A549 (cell line): Measurements from ENCODE around the gene DNAJC24. TPM values are rescaled to one million over a fixed set of nuclear protein-coding genes. Genes with fewer than 3 reads are reported as not detected.

Experiments
- ATAC-seq, 2 experiments: fragments of 200-7000 bp in 1 of 2; fragments of >200 bp in 1 of 2; cut with Nextera tagmentation in 1 of 2; cut with Tn5 transposase in 1 of 2; 3 replicates each; pipeline versions ENCODE4 v1.8.0 to v1.9.1; 2018 to 2020; ENCODE audit warnings: mild to moderate bottlenecking in 1 of 2, moderate library complexity in 1 of 2
- CTCF ChIA-PET: fragments of 300-600 bp; sonication (Branson Sonifier 250); formaldehyde crosslinking; extraction: SDS; loops from one replicate; lab custom pipeline; 2021; ENCODE audit warnings: antibody characterized with exemption, inconsistent platforms; lab: Yijun Ruan, JAX
- POLR2A ChIA-PET: fragments of 350-600 bp; formaldehyde crosslinking; extraction: SDS; loops from one replicate; lab custom pipeline; 2021; ENCODE audit warnings: antibody characterized with exemption, inconsistent platforms; lab: Yijun Ruan, JAX
- DNase-seq, 2 experiments: peaks; one replicate each; pipeline versions ENCODE4 v3.0.0 to v3.0.0-alpha.2; 2011 to 2016; ENCODE audit warnings: low read depth in 1 of 2, low spot score in 1 of 2
- FAIRE-seq: peaks from 2 replicates; lab custom pipeline; 2011; peaks lifted over from hg19 to GRCh38; lab: Jason Lieb, UNC
- H3K27ac ChIP-seq, 2 experiments: fragments of >200 bp; sonication (Bioruptor Twin); formaldehyde crosslinking; 3 replicates each; pipeline ENCODE4 v1.5.1; 2016 to 2017
- H3K4me1 ChIP-seq: fragments of >200 bp; sonication (Bioruptor Twin); formaldehyde crosslinking; 3 replicates; pipeline ENCODE4 v1.6.1; 2016
- H3K4me2 ChIP-seq: fragments of >200 bp; sonication (Bioruptor Twin); formaldehyde crosslinking; 3 replicates; pipeline ENCODE4 v1.6.1; 2016
- H3K4me3 ChIP-seq: fragments of >200 bp; sonication (Bioruptor Twin); formaldehyde crosslinking; 3 replicates; pipeline ENCODE4 v1.5.1; 2016
- H3K9me3 ChIP-seq: fragments of >200 bp; sonication (Bioruptor Twin); formaldehyde crosslinking; 3 replicates; pipeline ENCODE4 v1.6.1; 2016
- CEBPB ChIP-seq, 2 experiments: fragments of >200 bp in 1 of 2; sonication (Bioruptor Twin) in 1 of 2; formaldehyde crosslinking in 1 of 2; IDR thresholded peaks; 2 replicates each; pipeline ENCODE4 v1.6.1; 2012 to 2016
- CHD4 ChIP-seq: fragments of 200-600 bp; sonication (generic); IDR thresholded peaks from 2 replicates; pipeline ENCODE4 v1.6.1; 2016; ENCODE audit warnings: antibody characterized with exemption, mild to moderate bottlenecking, borderline replicate concordance
- EHF ChIP-seq: fragments of 250-450 bp; sonication (Bioruptor Pico); IDR thresholded peaks from 2 replicates; pipeline ENCODE4 v1.5.0; 2020; ENCODE audit warnings: mild to moderate bottlenecking
- EHMT2 ChIP-seq: fragments of 200-600 bp; sonication (generic); IDR thresholded peaks from 2 replicates; pipeline ENCODE4 v1.6.1; 2016; ENCODE audit warnings: antibody characterized with exemption, low read depth, mild to moderate bottlenecking, moderate library complexity
- EP300 ChIP-seq, 2 experiments: fragments of >200 bp; sonication (Bioruptor Twin); formaldehyde crosslinking; IDR thresholded peaks; 2 replicates in 1 of 2; 3 replicates in 1 of 2; pipeline ENCODE4 v1.6.1; 2016 to 2017
- ESRRA ChIP-seq: fragments of 150-350 bp; IDR thresholded peaks from 2 replicates; pipeline ENCODE4 v1.6.1; 2014; ENCODE audit warnings: mild to moderate bottlenecking, low read length, borderline replicate concordance
- FOSL2 ChIP-seq, 2 experiments: fragments of 450-650 bp in 1 of 2; fragments of >200 bp in 1 of 2; sonication (Bioruptor Twin) in 1 of 2; formaldehyde crosslinking; IDR thresholded peaks; 2 replicates each; pipeline versions ENCODE4 v1.5.0 to v1.6.1; 2016 to 2020; ENCODE audit warnings: mild to moderate bottlenecking in 1 of 2, moderate library complexity in 1 of 2
- FOXS1 ChIP-seq: fragments of 250-450 bp; sonication (Bioruptor Pico); IDR thresholded peaks from 2 replicates; pipeline ENCODE4 v1.5.0; 2020; ENCODE audit warnings: mild to moderate bottlenecking, moderate library complexity
- HEYL ChIP-seq: fragments of 250-450 bp; sonication (Bioruptor Pico); IDR thresholded peaks from 2 replicates; pipeline ENCODE4 v1.8.0; 2021; ENCODE audit warnings: mild to moderate bottlenecking, moderate library complexity
- HOXA7 ChIP-seq: fragments of 250-450 bp; sonication (Bioruptor Pico); IDR thresholded peaks from 2 replicates; pipeline ENCODE4 v1.5.0; 2020; ENCODE audit warnings: mild to moderate bottlenecking, moderate library complexity
- HOXB5 ChIP-seq: fragments of 250-450 bp; sonication (Bioruptor Pico); IDR thresholded peaks from 2 replicates; pipeline ENCODE4 v1.5.0; 2020; ENCODE audit warnings: mild to moderate bottlenecking, moderate library complexity
- JUN ChIP-seq, 2 experiments: fragments of >200 bp; sonication (Bioruptor Twin); formaldehyde crosslinking; IDR thresholded peaks; 2 replicates in 1 of 2; 3 replicates in 1 of 2; pipeline ENCODE4 v1.6.1; 2016 to 2017
- KDM1A ChIP-seq: fragments of 200-600 bp; sonication (generic); IDR thresholded peaks from 2 replicates; pipeline ENCODE4 v1.6.1; 2016; ENCODE audit warnings: low read depth, mild to moderate bottlenecking
- KDM5A ChIP-seq: fragments of 200-600 bp; sonication (generic); IDR thresholded peaks from 2 replicates; pipeline ENCODE4 v1.6.1; 2016; ENCODE audit warnings: antibody characterized with exemption, mild to moderate bottlenecking
- MAFK ChIP-seq: fragments of 450-650 bp; IDR thresholded peaks from 2 replicates; pipeline ENCODE4 v1.6.1; 2014; ENCODE audit not compliant: partially characterized antibody
- MYC ChIP-seq: IDR thresholded peaks from 2 replicates; pipeline ENCODE4 v1.6.1; 2012; ENCODE audit warnings: mild to moderate bottlenecking, inconsistent platforms, low read length, improper control_type of control experiment, borderline replicate concordance
- POLR2A ChIP-seq: IDR thresholded peaks from 2 replicates; pipeline ENCODE4 v1.6.1; 2012; ENCODE audit warnings: mild to moderate bottlenecking, low read length
- POLR2AphosphoS2 ChIP-seq: conservative IDR thresholded peaks from 2 replicates; pipeline ENCODE4 v1.6.1; 2012; ENCODE audit warnings: low read length, improper control_type of control experiment, inconsistent platforms
- RARB ChIP-seq: fragments of 250-450 bp; sonication (Bioruptor Pico); IDR thresholded peaks from 2 replicates; pipeline ENCODE4 v1.8.0; 2021; ENCODE audit warnings: mild to moderate bottlenecking, moderate library complexity
- RCOR1 ChIP-seq: fragments of 150-350 bp; IDR thresholded peaks from 2 replicates; pipeline ENCODE4 v1.6.1; 2014; ENCODE audit warnings: antibody characterized with exemption, low read length, low read depth
- TFCP2L1 ChIP-seq: fragments of 250-450 bp; sonication (Bioruptor Pico); IDR thresholded peaks from 2 replicates; pipeline ENCODE4 v1.5.0; 2021; ENCODE audit warnings: mild to moderate bottlenecking
- ZC3H11A ChIP-seq: fragments of 450-650 bp; IDR thresholded peaks from 2 replicates; pipeline ENCODE4 v1.6.1; 2014; ENCODE audit warnings: antibody characterized with exemption, mild to moderate bottlenecking
- ZFP36 ChIP-seq: fragments of 450-650 bp; IDR thresholded peaks from 2 replicates; pipeline ENCODE4 v1.6.1; 2014; ENCODE audit warnings: borderline replicate concordance; ENCODE audit not compliant: partially characterized antibody
- ZSCAN20 ChIP-seq: fragments of 250-450 bp; sonication (Bioruptor Pico); IDR thresholded peaks from 2 replicates; pipeline ENCODE4 v1.8.0; 2022; ENCODE audit warnings: mild to moderate bottlenecking, moderate library complexity
- WGBS: methylation state at CpG from one replicate; pipeline ENCODE4 v1.1.6; 2017; ENCODE audit errors: missing lambda C conversion rate; 5-methylcytosine and 5-hydroxymethylcytosine counted together
- polyA plus RNA-seq, 4 experiments: library from polyadenylated mRNA; depleted of rRNA in 3 of 4; stranded (reverse); fragments of >200 nt; fragmentation: RNase III in 1 of 4; extraction: RNeasy Plus Mini Kit Qiagen cat#74134 plus additional on column Dnase treatment in 1 of 4; gene quantifications; 2 replicates in 3 of 4; 3 replicates in 1 of 4; pipeline ENCODE4 v1.2.3, GENCODE V29; 2011 to 2017
- TF ChIP-seq, protein P1 (sequence below): fragments of 250-450 bp; sonication (Bioruptor Pico); IDR thresholded peaks from 2 replicates; pipeline ENCODE4 v1.5.0; 2020; ENCODE audit warnings: low read depth, mild to moderate bottlenecking, moderate library complexity
- TF ChIP-seq, protein P2 (sequence below): fragments of 450-650 bp; IDR thresholded peaks from 2 replicates; pipeline ENCODE4 v1.6.1; 2014; ENCODE audit warnings: antibody characterized with exemption
- TF ChIP-seq, protein P3 (sequence below): IDR thresholded peaks from 2 replicates; pipeline ENCODE4 v1.6.1; 2012
- TF ChIP-seq, protein P4 (sequence below): fragments of >200 bp; sonication (Bioruptor Twin); formaldehyde crosslinking; IDR thresholded peaks from 3 replicates; pipeline ENCODE4 v1.5.1; 2016
- TF ChIP-seq, protein P5 (sequence below): IDR thresholded peaks from 2 replicates; pipeline ENCODE4 v1.6.1; 2012

DNAJC24 gene
- polyA plus RNA-seq, 2 of the 4 experiments (the other 2 are of a cell fraction) = 18.4 to 31.8 TPM

DNA sequence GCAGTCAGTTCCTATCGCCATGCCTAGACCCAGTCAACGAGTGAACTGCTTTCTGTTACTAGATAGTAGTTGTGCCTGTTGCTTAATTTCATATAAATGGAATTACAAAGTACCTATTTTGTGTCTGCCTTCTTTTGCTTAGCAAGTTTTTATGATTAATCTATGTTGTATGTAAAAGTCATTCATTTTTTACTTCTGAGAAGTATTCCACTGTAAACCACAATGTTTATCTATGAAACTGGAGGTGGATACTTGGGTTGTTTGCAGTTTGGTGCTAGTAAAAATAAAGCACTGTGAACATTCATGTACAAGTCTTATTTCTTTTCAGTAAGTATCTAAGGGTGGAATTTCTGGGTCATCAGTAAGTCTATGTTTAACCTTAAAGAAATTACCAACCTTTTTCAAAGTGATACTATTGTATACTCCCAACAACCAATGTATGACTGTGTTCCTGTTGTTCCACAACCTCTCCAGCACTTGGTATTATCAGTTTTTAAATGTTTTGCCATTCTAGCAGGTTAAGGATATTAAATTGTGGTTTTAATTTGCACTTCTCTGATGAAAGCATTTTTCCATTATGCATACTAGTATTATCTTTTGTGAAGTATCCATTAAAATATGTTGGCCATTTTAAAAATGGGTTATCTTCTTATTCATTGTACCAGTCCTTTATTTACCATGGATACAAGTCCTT is 68.2 kb downstream of the DNAJC24 start:
- ATAC-seq (no peak), DNase-seq (no peak), FAIRE-seq (no peak)
- ChIA-PET CTCF (no interaction called here), POLR2A (no interaction called here)
- H3K27ac ChIP-seq = no peak overlapping the region
- TF ChIP-seq HOXA7 (no peak), ZC3H11A (no peak), KDM1A (no peak), JUN (IDR thresholded peaks at IDR 0.05) (no peak), RARB (CRISPR knock-in tag) (no peak), CHD4 (no peak), RCOR1 (no peak), HEYL (no peak), CEBPB (IDR thresholded peaks at IDR 0.05) (no peak), MYC (no peak), KDM5A (no peak), ZFP36 (no peak)
- H3K4me3 ChIP-seq = no peak overlapping the region
- no peaks in the 10 kb centered on the region for H3K9me3 ChIP-seq
- no peak overlapping the region for H3K4me2 ChIP-seq
- peaks cover 4% of the 10 kb centered on the region; the same call in 1 of the 3 replicates for H3K4me1 ChIP-seq
- 90% methylated on average over 2 of the region's 2 CpGs for WGBS

DNA sequence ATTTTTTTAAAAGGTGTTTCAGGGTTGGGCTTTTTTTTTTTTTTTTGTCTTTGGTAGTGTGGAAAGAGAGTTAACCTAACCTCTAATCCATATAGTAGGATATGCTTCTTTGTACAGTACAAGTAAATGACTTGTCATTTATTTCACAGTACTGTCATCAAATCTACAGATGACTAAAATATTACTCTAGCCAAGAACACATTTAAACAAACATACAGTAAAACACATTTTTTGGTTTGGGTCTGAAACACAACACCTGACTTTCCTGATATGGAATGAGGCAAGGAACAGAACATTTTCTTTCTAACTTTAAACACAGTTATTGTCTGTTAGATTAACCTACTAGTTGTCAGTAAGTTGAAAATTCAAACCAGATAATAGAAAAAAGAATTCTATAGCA is 71.6 kb downstream of the DNAJC24 start:
- TF ChIP-seq EP300 (IDR thresholded peaks at IDR 0.05) = no peak
- TF ChIP-seq EHF = no peak
- TF ChIP-seq FOXS1 (CRISPR knock-in tag) = no peak
- TF ChIP-seq, protein P1, sequence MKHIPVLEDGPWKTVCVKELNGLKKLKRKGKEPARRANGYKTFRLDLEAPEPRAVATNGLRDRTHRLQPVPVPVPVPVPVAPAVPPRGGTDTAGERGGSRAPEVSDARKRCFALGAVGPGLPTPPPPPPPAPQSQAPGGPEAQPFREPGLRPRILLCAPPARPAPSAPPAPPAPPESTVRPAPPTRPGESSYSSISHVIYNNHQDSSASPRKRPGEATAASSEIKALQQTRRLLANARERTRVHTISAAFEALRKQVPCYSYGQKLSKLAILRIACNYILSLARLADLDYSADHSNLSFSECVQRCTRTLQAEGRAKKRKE (CRISPR knock-in tag) = no peak
- TF ChIP-seq MAFK = no peak
- no peak for TF ChIP-seq HEYL
- TF ChIP-seq, protein P2, sequence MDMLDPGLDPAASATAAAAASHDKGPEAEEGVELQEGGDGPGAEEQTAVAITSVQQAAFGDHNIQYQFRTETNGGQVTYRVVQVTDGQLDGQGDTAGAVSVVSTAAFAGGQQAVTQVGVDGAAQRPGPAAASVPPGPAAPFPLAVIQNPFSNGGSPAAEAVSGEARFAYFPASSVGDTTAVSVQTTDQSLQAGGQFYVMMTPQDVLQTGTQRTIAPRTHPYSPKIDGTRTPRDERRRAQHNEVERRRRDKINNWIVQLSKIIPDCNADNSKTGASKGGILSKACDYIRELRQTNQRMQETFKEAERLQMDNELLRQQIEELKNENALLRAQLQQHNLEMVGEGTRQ = no peak
- no peak for TF ChIP-seq EHMT2
- ChIA-PET POLR2A (no interaction called here), CTCF (interaction anchor here (0.6 kb wide), 1 partner anchor 528 kb away, joined by 3 read pairs; no protein-coding TSS in a partner anchor)
- H3K4me1 ChIP-seq = peaks cover 4% of the 10 kb centered on the region; the same call in 1 of the 3 replicates
- H3K27ac ChIP-seq = no peak overlapping the region
- DNase-seq = no peak
- no peak for ATAC-seq
- no peak overlapping the region for H3K4me2 ChIP-seq
- H3K9me3 ChIP-seq = no peaks in the 10 kb centered on the region
- FAIRE-seq = no peak
- no peak overlapping the region for H3K4me3 ChIP-seq

DNA sequence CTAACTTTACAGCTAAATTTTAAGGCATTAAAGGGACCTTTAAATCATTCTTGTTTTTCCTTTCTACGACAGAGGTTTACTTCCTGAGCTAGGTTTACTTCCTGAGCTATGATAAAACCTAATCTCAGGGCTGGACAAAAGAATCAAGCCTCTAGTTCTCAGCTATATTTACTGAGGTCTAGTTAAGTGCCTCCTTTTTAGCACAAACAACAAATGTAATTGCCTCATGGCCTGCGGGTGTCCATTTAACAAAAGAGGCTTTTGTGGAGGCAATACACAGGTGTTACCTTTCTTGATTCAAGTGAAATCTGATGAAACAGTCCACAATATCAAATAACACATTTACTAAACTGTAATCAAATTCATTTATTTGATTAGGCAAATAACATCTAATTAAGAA is 72.4 kb downstream of the DNAJC24 start:
- Histone ChIP-seq H3K27ac (no peak overlapping the region), H3K4me3 (no peak overlapping the region), H3K9me3 (no peaks in the 10 kb centered on the region), H3K4me1 (peaks cover 3% of the 10 kb centered on the region; the same call in 1 of the 3 replicates), H3K4me2 (no peak overlapping the region)
- ChIA-PET CTCF (interaction anchor here (0.6 kb wide), 1 partner anchor 529 kb away, joined by 3 read pairs; no protein-coding TSS in a partner anchor), POLR2A (no interaction called here)
- WGBS = 95% methylated on average over 2 of the region's 2 CpGs
- ATAC-seq (no peak), DNase-seq (no peak), FAIRE-seq (no peak)
- TF ChIP-seq ESRRA (no peak), ZSCAN20 (CRISPR knock-in tag) (no peak), HOXB5 (CRISPR knock-in tag) (no peak), POLR2A (no peak), EP300 (IDR thresholded peaks at IDR 0.05) (no peak), KDM1A (no peak), ZFP36 (no peak), POLR2AphosphoS2 (no peak), KDM5A (no peak), TFCP2L1 (no peak), RARB (CRISPR knock-in tag) (no peak), ZC3H11A (no peak), FOSL2 (IDR thresholded peaks at IDR 0.05) (no peak), FOSL2 (CRISPR knock-in tag; IDR thresholded peaks at IDR 0.05) (no peak)
- TF ChIP-seq, protein P3, sequence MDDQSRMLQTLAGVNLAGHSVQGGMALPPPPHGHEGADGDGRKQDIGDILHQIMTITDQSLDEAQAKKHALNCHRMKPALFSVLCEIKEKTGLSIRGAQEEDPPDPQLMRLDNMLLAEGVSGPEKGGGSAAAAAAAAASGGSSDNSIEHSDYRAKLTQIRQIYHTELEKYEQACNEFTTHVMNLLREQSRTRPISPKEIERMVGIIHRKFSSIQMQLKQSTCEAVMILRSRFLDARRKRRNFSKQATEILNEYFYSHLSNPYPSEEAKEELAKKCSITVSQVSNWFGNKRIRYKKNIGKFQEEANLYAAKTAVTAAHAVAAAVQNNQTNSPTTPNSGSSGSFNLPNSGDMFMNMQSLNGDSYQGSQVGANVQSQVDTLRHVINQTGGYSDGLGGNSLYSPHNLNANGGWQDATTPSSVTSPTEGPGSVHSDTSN = no peak
- TF ChIP-seq, protein P4, sequence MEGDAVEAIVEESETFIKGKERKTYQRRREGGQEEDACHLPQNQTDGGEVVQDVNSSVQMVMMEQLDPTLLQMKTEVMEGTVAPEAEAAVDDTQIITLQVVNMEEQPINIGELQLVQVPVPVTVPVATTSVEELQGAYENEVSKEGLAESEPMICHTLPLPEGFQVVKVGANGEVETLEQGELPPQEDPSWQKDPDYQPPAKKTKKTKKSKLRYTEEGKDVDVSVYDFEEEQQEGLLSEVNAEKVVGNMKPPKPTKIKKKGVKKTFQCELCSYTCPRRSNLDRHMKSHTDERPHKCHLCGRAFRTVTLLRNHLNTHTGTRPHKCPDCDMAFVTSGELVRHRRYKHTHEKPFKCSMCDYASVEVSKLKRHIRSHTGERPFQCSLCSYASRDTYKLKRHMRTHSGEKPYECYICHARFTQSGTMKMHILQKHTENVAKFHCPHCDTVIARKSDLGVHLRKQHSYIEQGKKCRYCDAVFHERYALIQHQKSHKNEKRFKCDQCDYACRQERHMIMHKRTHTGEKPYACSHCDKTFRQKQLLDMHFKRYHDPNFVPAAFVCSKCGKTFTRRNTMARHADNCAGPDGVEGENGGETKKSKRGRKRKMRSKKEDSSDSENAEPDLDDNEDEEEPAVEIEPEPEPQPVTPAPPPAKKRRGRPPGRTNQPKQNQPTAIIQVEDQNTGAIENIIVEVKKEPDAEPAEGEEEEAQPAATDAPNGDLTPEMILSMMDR = no peak
- TF ChIP-seq, protein P5, sequence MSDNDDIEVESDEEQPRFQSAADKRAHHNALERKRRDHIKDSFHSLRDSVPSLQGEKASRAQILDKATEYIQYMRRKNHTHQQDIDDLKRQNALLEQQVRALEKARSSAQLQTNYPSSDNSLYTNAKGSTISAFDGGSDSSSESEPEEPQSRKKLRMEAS = no peak
